MV-4-11 (cell line): ENCODE results near the gene PSMA7.

Source experiments
- DNase-seq: peaks from one replicate; lab custom pipeline; 2025; lab: John Stamatoyannopoulos, UW

PSMA7 gene

DNA sequence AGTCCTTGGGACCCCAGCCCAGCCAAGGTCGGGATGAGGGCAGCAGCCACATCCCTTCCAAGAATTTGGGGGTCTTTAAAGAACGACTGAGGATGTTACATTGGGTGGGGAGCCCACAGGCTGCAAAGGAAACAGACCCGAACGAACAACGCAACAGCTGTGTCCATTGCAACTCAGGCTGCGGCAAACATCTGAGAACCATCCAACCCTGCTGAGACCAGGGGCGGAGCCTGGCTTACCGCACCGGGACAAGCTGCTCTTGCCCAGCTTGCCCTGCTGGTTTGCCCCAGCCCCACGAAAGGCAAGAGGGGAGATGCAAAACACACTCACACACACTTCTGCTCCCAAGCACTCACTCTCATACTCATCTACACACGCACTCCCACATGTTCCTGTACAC lies 56.0 kb downstream of the PSMA7 start:
- no peak for DNase-seq
